GM23248 (cell line): ENCODE measurements around the gene CA12. TPM values are rescaled to one million over a fixed set of nuclear protein-coding genes. Genes with fewer than 3 reads are reported as not detected.

Experiments
- DNase-seq: peaks from one replicate; pipeline ENCODE4 v3.0.0-alpha.2; 2015
- H2AFZ ChIP-seq: fragments of 200-600 bp; sonication (generic); 2 replicates; pipeline ENCODE4 v1.6.1; 2016; ENCODE audit warnings: antibody characterized with exemption
- H3F3A ChIP-seq: fragments of 200-600 bp; sonication (generic); 2 replicates; pipeline ENCODE4 v1.6.1; 2016; ENCODE audit warnings: mild to moderate bottlenecking, antibody characterized with exemption, mixed run types; ENCODE audit not compliant: insufficient read depth
- H3K27ac ChIP-seq: fragments of 200-600 bp; sonication (generic); 2 replicates; pipeline ENCODE4 v1.5.1; 2016; ENCODE audit warnings: mild to moderate bottlenecking
- H3K27me3 ChIP-seq: fragments of 200-600 bp; sonication (generic); replicated peaks from 2 replicates; pipeline ENCODE4 v1.6.1; 2016; ENCODE audit warnings: mild to moderate bottlenecking; ENCODE audit not compliant: insufficient read depth
- H3K36me3 ChIP-seq: fragments of 200-600 bp; sonication (generic); 2 replicates; pipeline ENCODE4 v1.6.1; 2016; ENCODE audit warnings: low read depth, mild to moderate bottlenecking
- H3K4me1 ChIP-seq: fragments of 200-600 bp; sonication (generic); 2 replicates; pipeline ENCODE4 v1.6.1; 2016; ENCODE audit warnings: mild to moderate bottlenecking; ENCODE audit not compliant: insufficient read depth
- H3K4me2 ChIP-seq: fragments of 200-600 bp; sonication (generic); one replicate; pipeline ENCODE4 v1.6.1; 2016; ENCODE audit warnings: mild to moderate bottlenecking; ENCODE audit not compliant: unreplicated experiment
- H3K4me3 ChIP-seq: fragments of 200-600 bp; sonication (generic); 2 replicates; pipeline ENCODE4 v1.5.1; 2016; ENCODE audit warnings: mild to moderate bottlenecking
- H3K79me2 ChIP-seq: fragments of 200-600 bp; sonication (generic); 2 replicates; pipeline ENCODE4 v1.6.1; 2016; ENCODE audit warnings: mild to moderate bottlenecking; ENCODE audit not compliant: insufficient read depth
- H3K9ac ChIP-seq: fragments of 200-600 bp; sonication (generic); 2 replicates; pipeline ENCODE4 v1.6.1; 2016; ENCODE audit warnings: mild to moderate bottlenecking
- H3K9me2 ChIP-seq: fragments of 200-600 bp; sonication (generic); 2 replicates; pipeline ENCODE4 v1.6.1; 2016; ENCODE audit warnings: mixed run types, mild to moderate bottlenecking, moderate library complexity; ENCODE audit not compliant: insufficient read depth
- H3K9me3 ChIP-seq: fragments of 200-600 bp; sonication (generic); one replicate; pipeline ENCODE4 v1.6.1; 2017; ENCODE audit warnings: low read depth
- H4K20me1 ChIP-seq: fragments of 200-600 bp; sonication (generic); 2 replicates; pipeline ENCODE4 v1.6.0; 2016; ENCODE audit not compliant: insufficient read depth
- EZH2 ChIP-seq: fragments of 200-600 bp; sonication (generic); IDR thresholded peaks from 2 replicates; pipeline ENCODE4 v1.6.1; 2018; ENCODE audit warnings: antibody characterized with exemption, mild to moderate bottlenecking; ENCODE audit not compliant: insufficient read depth, poor library complexity, severe bottlenecking
- EZH2phosphoT487 ChIP-seq: fragments of 200-600 bp; sonication (generic); IDR thresholded peaks from 2 replicates; pipeline ENCODE4 v1.6.1; 2018; ENCODE audit warnings: antibody characterized with exemption, moderate library complexity, mild to moderate bottlenecking, low read depth; ENCODE audit not compliant: insufficient read depth
- WGBS, 2 experiments: methylation state at CpG; one replicate each; pipeline ENCODE4 v1.1.6; 2015 to 2017; ENCODE audit warnings: low lambda C conversion rate in 2 of 2, low coverage in 1 of 2; ENCODE audit errors: missing lambda C conversion rate in 2 of 2; 5-methylcytosine and 5-hydroxymethylcytosine counted together
- in situ Hi-C: fragments of 300-500 bp; cut with MboI; formaldehyde crosslinking; loops from 2 replicates; pipeline ENCODE4 v1.15.0; 2020
- polyA plus RNA-seq: library from polyadenylated mRNA; unstranded; fragments of >200 nt; fragmentation: Nextera tagmentation; extraction: Ambion mirVana; gene quantifications from 2 replicates; pipeline ENCODE4 v1.2.1, GENCODE V29; 2016
- total RNA-seq: library from RNA; depleted of rRNA; stranded (reverse); fragments of >200 nt; shearing (Covaris generic); gene quantifications from 2 replicates; pipeline ENCODE4 v1.2.3, GENCODE V29; 2014

Gene CA12
- total and polyA plus RNA-seq, 2 experiments from 2014 or later = 41.8 to 42.1 TPM

GRCh38 chr15:63310646-63311045 is 71.0 kb downstream of the CA12 start:
- Histone ChIP-seq H2AFZ (no peak overlapping the region), H3K27ac (no peak overlapping the region), H4K20me1 (no peaks in the 10 kb centered on the region), H3K79me2 (no peaks in the 10 kb centered on the region), H3K9me3 (no peaks in the 10 kb centered on the region), H3F3A (no peaks in the 10 kb centered on the region), H3K9me2 (no peaks in the 10 kb centered on the region), H3K4me1 (no peaks in the 10 kb centered on the region), H3K36me3 (peaks cover 13% of the 10 kb centered on the region; the same call in 1 of the 2 replicates), H3K27me3 (no peaks in the 10 kb centered on the region), H3K9ac (no peak overlapping the region), H3K4me2 (no peak overlapping the region), H3K4me3 (no peak overlapping the region)
- no peak for DNase-seq
- no peak for TF ChIP-seq EZH2phosphoT487
- TF ChIP-seq EZH2 = no peak
- in situ Hi-C loops = no loop called here
- 96% methylated on average over 3 of the region's 3 CpGs for WGBS, 2 experiments

- H3K27ac ChIP-seq = no peak overlapping the region
- H3K36me3 ChIP-seq = peaks cover 25% of the 10 kb centered on the region; the same call in 1 of the 2 replicates
- H3K4me3 ChIP-seq = no peak overlapping the region
- in situ Hi-C loops = no loop called here
- TF ChIP-seq EZH2phosphoT487 (no peak), EZH2 (no peak)
- H2AFZ ChIP-seq = no peak overlapping the region
- WGBS, 2 experiments = 99 to 100% methylated on average over 2 of the region's 2 CpGs
- no peaks in the 10 kb centered on the region for H3K9me2 ChIP-seq
- H3K4me1 ChIP-seq = no peaks in the 10 kb centered on the region
- H4K20me1 ChIP-seq = no peaks in the 10 kb centered on the region
- no peaks in the 10 kb centered on the region for H3K79me2 ChIP-seq
- DNase-seq = no peak
- H3K4me2 ChIP-seq = no peak overlapping the region
- H3K27me3 ChIP-seq = no peaks in the 10 kb centered on the region
- H3K9ac ChIP-seq = no peak overlapping the region
- H3F3A ChIP-seq = no peaks in the 10 kb centered on the region
- no peaks in the 10 kb centered on the region for H3K9me3 ChIP-seq
Measured at GRCh38 chr15:63308947-63309346, 72.7 kb downstream of the CA12 start.

DNA sequence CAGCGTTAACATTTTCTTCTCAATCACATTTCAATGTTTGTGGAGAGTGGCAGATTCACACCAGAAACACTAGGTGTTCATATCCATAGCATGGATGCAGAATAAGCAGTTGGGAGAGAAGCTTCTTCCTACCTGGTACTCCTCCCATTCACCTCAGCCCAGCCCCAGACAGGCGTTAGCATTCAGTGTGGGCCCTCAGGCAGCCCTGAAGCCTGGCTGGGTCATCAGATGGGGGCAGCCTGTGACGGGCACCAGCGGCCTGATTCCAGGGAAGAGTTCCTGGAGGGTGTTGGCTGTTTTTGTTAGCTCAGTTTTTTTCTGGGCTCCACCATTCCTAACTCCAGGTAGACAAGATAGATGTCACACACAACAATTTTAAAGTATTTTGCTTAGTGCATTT is 73.2 kb downstream of the CA12 start:
- no peak for TF ChIP-seq EZH2phosphoT487
- DNase-seq = no peak
- in situ Hi-C loops = no loop called here
- no peaks in the 10 kb centered on the region for H4K20me1 ChIP-seq
- no peaks in the 10 kb centered on the region for H3K9me2 ChIP-seq
- H3K9ac ChIP-seq = no peak overlapping the region
- no peaks in the 10 kb centered on the region for H3K27me3 ChIP-seq
- WGBS, 2 experiments = 79 to 90% methylated on average over 4 of the region's 4 CpGs
- H3K4me1 ChIP-seq = no peaks in the 10 kb centered on the region
- no peaks in the 10 kb centered on the region for H3F3A ChIP-seq
- no peak overlapping the region for H3K4me2 ChIP-seq
- H3K27ac ChIP-seq = no peak overlapping the region
- no peak overlapping the region for H3K4me3 ChIP-seq
- no peaks in the 10 kb centered on the region for H3K9me3 ChIP-seq
- no peaks in the 10 kb centered on the region for H3K79me2 ChIP-seq
- H2AFZ ChIP-seq = no peak overlapping the region
- H3K36me3 ChIP-seq = peaks cover 26% of the 10 kb centered on the region; the same call in 1 of the 2 replicates

- no peaks in the 10 kb centered on the region for H3K9me3 ChIP-seq
- no peak overlapping the region for H3K4me2 ChIP-seq
- no peaks in the 10 kb centered on the region for H4K20me1 ChIP-seq
- no peak for TF ChIP-seq EZH2
- TF ChIP-seq EZH2phosphoT487 = no peak
- no peaks in the 10 kb centered on the region for H3F3A ChIP-seq
- no peaks in the 10 kb centered on the region for H3K79me2 ChIP-seq
- no peaks in the 10 kb centered on the region for H3K4me1 ChIP-seq
- no peak overlapping the region for H3K27ac ChIP-seq
- no peak overlapping the region for H2AFZ ChIP-seq
- H3K27me3 ChIP-seq = no peaks in the 10 kb centered on the region
- no peak for DNase-seq
- no peak overlapping the region for H3K4me3 ChIP-seq
- H3K36me3 ChIP-seq = peaks cover 31% of the 10 kb centered on the region; the same call in 1 of the 2 replicates
- in situ Hi-C loops = no loop called here
- 95 to 98% methylated on average over 5 of the region's 5 CpGs for WGBS, 2 experiments
- no peak overlapping the region for H3K9ac ChIP-seq
- H3K9me2 ChIP-seq = no peaks in the 10 kb centered on the region
Measured at GRCh38 chr15:63306492-63307073, 75.1 kb downstream of the CA12 start.

GRCh38 chr15:63305260-63305659 is 76.4 kb downstream of the CA12 start:
- no peaks in the 10 kb centered on the region for H3K27me3 ChIP-seq

More at GRCh38 chr15:63305260-63305659, 76.4 kb downstream of the CA12 start:
- Histone ChIP-seq H3K9me2 (no peaks in the 10 kb centered on the region), H3K36me3 (peaks cover 31% of the 10 kb centered on the region; the same call in 1 of the 2 replicates), H4K20me1 (no peaks in the 10 kb centered on the region), H3K4me2 (no peak overlapping the region), H3K4me3 (no peak overlapping the region), H3K9ac (no peak overlapping the region), H2AFZ (no peak overlapping the region), H3K79me2 (no peaks in the 10 kb centered on the region), H3K27ac (no peak overlapping the region), H3K4me1 (0 out of 2 replicates have a peak, but pooled peaks cover 4% of the 10 kb centered on the region), H3K9me3 (no peaks in the 10 kb centered on the region), H3F3A (no peaks in the 10 kb centered on the region)
- WGBS, 2 experiments = 75 to 82% methylated on average over 5 of the region's 5 CpGs
- in situ Hi-C loops = no loop called here
- no peak for TF ChIP-seq EZH2phosphoT487
- no peak for TF ChIP-seq EZH2
- DNase-seq = no peak
